H1 (cell line): ENCODE results near the gene MACROD1. TPM values are rescaled to one million over a fixed set of nuclear protein-coding genes. Genes with fewer than 3 reads are reported as not detected.

Experiments
- CBX5 ChIP-seq: fragments of 300-800, 300-1000 bp; sonication (generic); IDR thresholded peaks from 2 replicates; pipeline ENCODE4 v1.7.1; 2016; ENCODE audit warnings: antibody characterized with exemption, low read length, low read depth
- CHD7 ChIP-seq: fragments of 300-600 bp; sonication (generic); IDR thresholded peaks from 2 replicates; pipeline ENCODE4 v1.7.1; 2012; ENCODE audit warnings: low read length, moderate library complexity, mild to moderate bottlenecking, inconsistent platforms; ENCODE audit not compliant: insufficient replicate concordance
- EZH2 ChIP-seq: fragments of 200-600 bp; sonication (generic); IDR thresholded peaks from 2 replicates; pipeline ENCODE4 v1.7.1; 2012; ENCODE audit warnings: low read depth, mild to moderate bottlenecking, moderate library complexity, low read length, inconsistent platforms; ENCODE audit not compliant: severe bottlenecking
- SUZ12 ChIP-seq: fragments of 200-600 bp; sonication (generic); IDR thresholded peaks from 2 replicates; pipeline ENCODE4 v1.6.1; 2012; ENCODE audit warnings: mild to moderate bottlenecking, inconsistent platforms, low read length, moderate library complexity, mixed read lengths
- TEAD4 ChIP-seq: IDR thresholded peaks from 2 replicates; pipeline ENCODE4 v1.6.1; 2012; ENCODE audit warnings: low read depth, low read length, inconsistent platforms, mixed read lengths
- polyA plus RNA-seq, 7 experiments: library from polyadenylated mRNA; depleted of rRNA in 3 of 7; stranded (reverse) in 5 of 7; unstranded in 2 of 7; fragments of >200 nt in 5 of 7; fragments of 200-250 nt in 2 of 7; gene quantifications; 1 replicate in 5 of 7; 2 replicates in 1 of 7; 4 replicates in 1 of 7; pipeline versions ENCODE4 v1.2.1 to v1.2.3, GENCODE V29; 2011 to 2013; ENCODE audit warnings: missing spikeins in 2 of 7, mixed read lengths in 2 of 7
- total RNA-seq: library from RNA; stranded (reverse); fragmentation: NEBNext Ultra II Directional; extraction: Animal tissue kit (Norgen Biotek cat#: 25700); gene quantifications from 2 replicates; pipeline ENCODE4 v1.2.1, GENCODE V29; 2021
- TF ChIP-seq, protein P1 (sequence below): IDR thresholded peaks from 2 replicates; pipeline ENCODE4 v1.6.1; 2011; ENCODE audit warnings: low read depth, mild to moderate bottlenecking, low read length; ENCODE audit not compliant: insufficient read depth

MACROD1 gene
- total and polyA plus RNA-seq, 2 of the 8 experiments (the other 6 are each of a cell fraction or from before 2014, with no cell fraction given): 19.5 to 34.1 TPM

- TF ChIP-seq TEAD4 (no peak), SUZ12 (no peak), CHD7 (no peak), EZH2 (no peak), CBX5 (no peak)
- TF ChIP-seq, protein P1, sequence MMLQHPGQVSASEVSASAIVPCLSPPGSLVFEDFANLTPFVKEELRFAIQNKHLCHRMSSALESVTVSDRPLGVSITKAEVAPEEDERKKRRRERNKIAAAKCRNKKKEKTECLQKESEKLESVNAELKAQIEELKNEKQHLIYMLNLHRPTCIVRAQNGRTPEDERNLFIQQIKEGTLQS: no peak
These were observed 161.9 kb downstream of the MACROD1 start (continued) for GRCh38 chr11:64003807-64004589.
